Activated naive CD4-positive, alpha-beta T cell treated with anti-CD3 and anti-CD28 coated beads for 36 hours (primary cell): ENCODE results near the gene MINDY4B. TPM values are rescaled to one million over a fixed set of nuclear protein-coding genes. Genes with fewer than 3 reads are reported as not detected.

Experiments
- CTCF ChIA-PET: fragments of 350-600 bp; sonication (Branson Sonifier 250); formaldehyde crosslinking; loops from one replicate; lab custom pipeline; 2021; ENCODE audit warnings: antibody characterized with exemption; lab: Charles Lee
- DNase-seq: peaks from one replicate; pipeline ENCODE4 v3.0.0-alpha.2; 2020
- H3K27ac Mint-ChIP-seq: one replicate; pipeline ENCODE4 v1.8.0; 2021; ENCODE audit warnings: mild to moderate bottlenecking, mixed read lengths
- H3K27me3 Mint-ChIP-seq: one replicate; pipeline ENCODE4 v1.8.0; 2021; ENCODE audit warnings: low read depth, mixed read lengths
- H3K36me3 Mint-ChIP-seq: one replicate; pipeline ENCODE4 v1.8.0; 2021; ENCODE audit warnings: low read depth, mixed read lengths
- H3K4me1 Mint-ChIP-seq: one replicate; pipeline ENCODE4 v1.8.0; 2021; ENCODE audit warnings: low read depth, mixed read lengths
- H3K4me3 Mint-ChIP-seq: one replicate; pipeline ENCODE4 v1.8.0; 2021; ENCODE audit warnings: mild to moderate bottlenecking, moderate library complexity, mixed read lengths
- H3K9me3 Mint-ChIP-seq: one replicate; pipeline ENCODE4 v1.8.0; 2021; ENCODE audit warnings: mixed read lengths
- intact Hi-C: fragments of 100-400 bp; cut with micrococcal nuclease; formaldehyde crosslinking; loops from one replicate; pipeline ENCODE4 v1.15.1; 2023
- total RNA-seq, 2 experiments: library from RNA; stranded (reverse); gene quantifications; one replicate each; pipeline ENCODE4 v1.2.3, GENCODE V29; 2021

Gene MINDY4B
- total RNA-seq, 2 experiments from 2014 or later = not detected

DNA sequence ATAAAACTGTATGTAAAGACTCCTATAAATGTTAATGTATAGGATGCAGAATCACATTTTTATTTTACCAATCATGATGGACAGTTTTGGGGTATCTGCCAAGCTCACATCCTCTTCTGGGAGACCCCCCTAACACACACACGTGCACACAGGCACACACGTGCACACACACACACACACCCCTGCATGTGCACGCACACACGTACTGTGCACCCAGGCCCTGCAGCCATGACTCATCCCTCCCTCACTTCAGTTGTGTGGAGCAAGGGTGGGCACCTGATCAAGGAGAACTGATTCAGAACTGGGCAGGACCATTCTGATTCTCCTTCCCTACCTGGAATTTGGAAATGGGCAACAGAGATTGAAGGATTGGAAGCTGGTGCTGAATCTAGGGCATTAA is 16.0 kb upstream of the MINDY4B start:
- H3K36me3 Mint-ChIP-seq = no peaks in the 10 kb centered on the region
- intact Hi-C loops = no loop called here
- no peak overlapping the region for H3K27ac Mint-ChIP-seq
- no peak for DNase-seq
- H3K4me1 Mint-ChIP-seq = peaks cover 4% of the 10 kb centered on the region
- H3K9me3 Mint-ChIP-seq = no peaks in the 10 kb centered on the region
- H3K27me3 Mint-ChIP-seq = peaks cover 5% of the 10 kb centered on the region
- H3K4me3 Mint-ChIP-seq = no peak overlapping the region
- CTCF ChIA-PET = no interaction called here

DNA sequence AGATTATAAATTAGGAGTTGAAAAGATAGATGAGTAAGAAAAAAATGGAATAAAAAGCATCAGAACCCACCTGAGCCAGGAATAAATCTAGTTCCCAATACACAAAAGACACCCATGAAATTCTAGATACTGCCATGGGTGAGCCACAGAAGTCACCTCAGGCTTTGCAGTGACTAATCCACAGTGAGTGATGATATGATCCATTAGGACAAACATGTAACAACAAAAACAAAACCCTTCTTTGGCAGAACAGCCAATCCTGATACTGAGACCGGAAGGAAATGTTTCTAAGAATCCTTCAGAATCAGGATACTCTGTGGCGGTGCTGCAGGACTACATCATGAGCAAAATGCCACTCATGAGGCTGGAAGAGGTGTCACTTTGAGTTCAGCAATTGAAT is 15.0 kb upstream of the MINDY4B start:
- H3K4me3 Mint-ChIP-seq = no peak overlapping the region
- no peak overlapping the region for H3K27ac Mint-ChIP-seq
- no peaks in the 10 kb centered on the region for H3K9me3 Mint-ChIP-seq
- H3K27me3 Mint-ChIP-seq = peaks cover 4% of the 10 kb centered on the region
- intact Hi-C loops = no loop called here
- no peak for DNase-seq
- H3K36me3 Mint-ChIP-seq = no peaks in the 10 kb centered on the region
- CTCF ChIA-PET = no interaction called here
- no peaks in the 10 kb centered on the region for H3K4me1 Mint-ChIP-seq

DNA sequence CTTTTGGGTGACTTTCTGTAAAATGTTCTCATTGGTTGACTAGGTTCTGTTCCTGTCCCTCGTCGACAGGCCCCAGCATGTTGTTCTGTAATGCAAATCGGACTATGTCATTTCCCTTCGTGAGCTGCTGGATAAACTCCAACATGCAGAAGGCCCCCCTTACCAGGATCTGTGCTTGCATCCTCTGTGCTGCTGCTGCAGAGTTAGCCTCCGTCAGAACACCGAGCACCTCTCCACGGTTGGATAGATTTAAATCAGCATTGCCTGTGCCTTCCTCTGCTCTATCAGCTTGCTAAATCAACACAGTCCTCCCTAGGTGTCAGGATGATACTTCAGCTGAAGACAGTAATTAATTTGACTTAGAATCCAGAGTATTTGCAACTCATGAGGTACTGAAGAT is 12.7 kb upstream of the MINDY4B start:
- CTCF ChIA-PET = interaction anchor here (1.2 kb wide), 1 partner anchor 196 kb away, joined by 3 read pairs; no protein-coding TSS in a partner anchor

DNA sequence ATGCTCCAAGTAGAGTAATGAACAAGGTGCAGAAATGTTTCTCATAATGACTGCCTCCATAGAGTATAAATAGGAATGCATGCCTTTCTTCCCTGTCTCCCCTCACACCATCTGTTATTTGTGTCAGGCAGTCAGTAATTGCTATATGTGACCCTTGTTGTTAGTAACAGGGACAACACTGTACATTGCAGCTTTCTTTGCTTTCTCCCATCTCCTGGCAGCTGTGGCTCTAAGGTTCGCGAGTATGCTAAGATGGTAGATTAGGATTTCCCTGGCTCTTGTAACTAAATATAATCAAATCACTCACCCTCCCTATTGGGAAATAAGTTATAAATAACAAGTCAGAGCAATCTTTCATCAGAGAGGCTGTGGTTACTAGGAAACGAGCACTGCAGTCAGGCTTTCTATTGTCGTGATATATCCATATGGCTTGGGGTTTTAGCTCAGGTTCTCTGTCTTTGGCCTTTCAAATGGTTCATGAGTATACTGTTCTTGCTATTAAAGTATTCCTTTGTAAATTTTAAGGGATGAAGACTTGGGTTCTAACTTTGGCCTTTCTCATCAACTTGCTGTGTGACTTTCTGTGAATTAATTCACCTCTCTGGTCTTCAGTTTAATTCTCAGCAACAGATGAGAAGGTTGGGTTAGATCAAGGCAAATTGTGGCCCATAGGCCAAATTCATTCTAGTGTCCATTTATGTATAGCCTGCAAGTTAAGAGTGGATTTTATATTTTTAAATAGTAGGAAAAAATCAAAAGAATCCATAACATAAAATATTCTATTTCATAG is 8.1 kb upstream of the MINDY4B start:
- CTCF ChIA-PET = no interaction called here
- intact Hi-C loops = no loop called here
- Mint-ChIP-seq H3K27ac (no peak overlapping the region), H3K9me3 (no peaks in the 10 kb centered on the region), H3K4me1 (no peaks in the 10 kb centered on the region), H3K27me3 (peaks cover 11% of the 10 kb centered on the region), H3K4me3 (no peak overlapping the region), H3K36me3 (no peaks in the 10 kb centered on the region)
- no peak for DNase-seq

More for the DNA sequence above, 12.7 kb upstream of the MINDY4B start:
- Mint-ChIP-seq H3K4me1 (no peaks in the 10 kb centered on the region), H3K27me3 (peaks cover 4% of the 10 kb centered on the region), H3K36me3 (no peaks in the 10 kb centered on the region), H3K4me3 (no peak overlapping the region), H3K27ac (no peak overlapping the region), H3K9me3 (no peaks in the 10 kb centered on the region)
- no peak for DNase-seq
- intact Hi-C loops = no loop called here

- no peak overlapping the region for H3K27ac Mint-ChIP-seq
- H3K36me3 Mint-ChIP-seq = no peaks in the 10 kb centered on the region
- CTCF ChIA-PET = interaction anchor here (1.2 kb wide), 1 partner anchor 11 kb away, joined by 3 read pairs; no protein-coding TSS in a partner anchor
- intact Hi-C loops = no loop called here
- peaks cover 17% of the 10 kb centered on the region for H3K27me3 Mint-ChIP-seq
- no peaks in the 10 kb centered on the region for H3K4me1 Mint-ChIP-seq
- no peaks in the 10 kb centered on the region for H3K9me3 Mint-ChIP-seq
- H3K4me3 Mint-ChIP-seq = no peak overlapping the region
- no peak for DNase-seq
Observed at GRCh38 chr3:150912501-150912900, 7.3 kb upstream of the MINDY4B start.

DNA sequence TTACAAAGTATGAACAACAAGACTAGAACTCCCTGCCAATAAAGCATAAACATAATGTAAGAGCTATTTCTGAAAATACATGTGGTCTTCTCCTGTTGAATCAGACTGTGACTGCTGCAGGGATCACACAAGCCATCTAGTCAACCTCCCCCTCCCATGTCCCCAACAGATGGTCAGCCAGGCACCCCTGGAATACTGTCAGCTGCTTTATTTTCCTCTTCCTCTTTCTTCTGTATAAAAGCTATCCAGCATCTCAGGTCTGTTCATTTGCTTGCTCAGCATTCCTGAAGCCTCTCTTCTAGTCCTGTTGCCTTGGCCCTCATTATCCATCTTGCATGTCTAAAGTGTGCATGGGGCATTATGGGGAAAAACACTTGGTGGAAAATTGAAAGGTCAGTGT is 6.5 kb upstream of the MINDY4B start:
- no peaks in the 10 kb centered on the region for H3K36me3 Mint-ChIP-seq
- H3K4me1 Mint-ChIP-seq = no peaks in the 10 kb centered on the region
- CTCF ChIA-PET = interaction anchor here (1.2 kb wide), 1 partner anchor 11 kb away, joined by 3 read pairs; no protein-coding TSS in a partner anchor
- H3K27me3 Mint-ChIP-seq = peaks cover 20% of the 10 kb centered on the region
- H3K27ac Mint-ChIP-seq = no peak overlapping the region
- H3K9me3 Mint-ChIP-seq = no peaks in the 10 kb centered on the region
- intact Hi-C loops = no loop called here
- H3K4me3 Mint-ChIP-seq = no peak overlapping the region
- no peak for DNase-seq

DNA sequence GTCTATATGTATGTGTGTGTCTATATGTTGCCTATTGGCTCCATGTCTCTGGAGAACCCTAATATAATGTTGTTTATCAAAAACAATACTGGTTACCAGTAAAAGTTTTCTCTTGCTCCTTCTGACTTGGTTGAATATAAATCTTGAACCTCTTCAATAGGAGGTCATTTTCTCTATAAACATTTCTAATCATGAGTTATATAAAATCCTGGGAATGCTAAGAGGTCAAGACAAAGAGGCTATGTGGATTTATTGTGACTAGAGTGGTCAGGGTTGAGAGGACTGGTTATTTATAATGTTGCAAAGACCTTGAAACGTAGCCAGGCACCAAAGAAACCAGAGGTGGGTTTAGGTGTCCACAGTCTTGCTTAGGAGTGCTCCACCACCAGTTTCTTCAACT is 1.2 kb upstream of the MINDY4B start:
- Mint-ChIP-seq H3K4me1 (no peaks in the 10 kb centered on the region), H3K4me3 (no peak overlapping the region), H3K36me3 (no peaks in the 10 kb centered on the region), H3K27ac (no peak overlapping the region), H3K9me3 (no peaks in the 10 kb centered on the region), H3K27me3 (peaks cover 24% of the 10 kb centered on the region)
- intact Hi-C loops = no loop called here
- CTCF ChIA-PET = no interaction called here
- no peak for DNase-seq

DNA sequence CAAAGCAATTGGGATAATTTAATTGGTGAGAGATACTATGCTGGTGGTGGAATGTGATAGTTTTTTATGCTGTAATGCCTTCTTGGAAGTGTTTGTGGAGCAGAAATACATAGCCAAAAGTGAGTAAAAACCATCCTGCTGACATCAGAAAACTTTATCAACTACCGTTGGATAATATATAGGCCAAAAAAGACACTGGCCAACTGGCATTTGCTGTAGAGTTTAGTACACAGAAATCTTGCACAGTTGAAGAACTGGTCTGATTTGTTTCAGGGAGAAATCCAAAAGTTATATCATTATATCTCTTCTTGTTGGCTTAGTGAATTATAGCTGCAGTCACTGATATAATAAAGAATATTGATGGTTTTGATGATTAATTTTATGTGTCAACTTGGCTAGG is 507 bp upstream of the MINDY4B start:
- Mint-ChIP-seq H3K36me3 (no peaks in the 10 kb centered on the region), H3K27me3 (peaks cover 20% of the 10 kb centered on the region), H3K9me3 (no peaks in the 10 kb centered on the region), H3K4me3 (no peak overlapping the region), H3K4me1 (no peaks in the 10 kb centered on the region), H3K27ac (no peak overlapping the region)
- intact Hi-C loops = no loop called here
- CTCF ChIA-PET = no interaction called here
- no peak for DNase-seq

DNA sequence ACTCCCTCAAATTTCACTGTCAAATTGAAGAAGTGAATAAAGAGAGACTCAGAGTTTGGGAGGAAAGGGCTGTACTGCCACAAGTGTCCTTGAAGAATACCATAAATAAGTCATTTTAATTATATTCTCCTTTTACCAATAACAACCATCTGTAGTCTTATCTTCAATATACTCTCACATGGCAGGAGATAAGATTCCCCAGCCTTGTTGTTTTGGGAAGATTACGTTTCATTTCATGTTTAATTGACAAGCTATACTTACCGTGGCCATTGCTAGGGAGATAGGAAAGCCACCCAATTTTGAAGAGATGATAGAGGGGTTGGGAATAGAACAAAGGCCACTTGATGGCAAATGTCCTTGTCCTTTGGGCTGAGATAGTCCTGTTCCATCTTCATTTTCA is 2.3 kb downstream of the MINDY4B start:
- peaks cover 13% of the 10 kb centered on the region for H3K27me3 Mint-ChIP-seq
- H3K27ac Mint-ChIP-seq = no peak overlapping the region
- H3K9me3 Mint-ChIP-seq = no peaks in the 10 kb centered on the region

GRCh38 chr3:150901793-150902192 is 3.4 kb downstream of the MINDY4B start:
- peaks cover 6% of the 10 kb centered on the region for H3K27me3 Mint-ChIP-seq
- DNase-seq = no peak
- H3K4me1 Mint-ChIP-seq = no peaks in the 10 kb centered on the region
- no peak overlapping the region for H3K27ac Mint-ChIP-seq
- CTCF ChIA-PET = interaction anchor here (1.8 kb wide), 1 partner anchor 10 kb away, joined by 3 read pairs; no protein-coding TSS in a partner anchor
- no peaks in the 10 kb centered on the region for H3K9me3 Mint-ChIP-seq
- no peak overlapping the region for H3K4me3 Mint-ChIP-seq
- H3K36me3 Mint-ChIP-seq = no peaks in the 10 kb centered on the region
- intact Hi-C loops = loop anchor here (1.0 kb wide), 1 partner anchor 114 kb away; no protein-coding TSS in a partner anchor

More for the DNA sequence above, 2.3 kb downstream of the MINDY4B start:
- no peak overlapping the region for H3K4me3 Mint-ChIP-seq
- intact Hi-C loops = no loop called here
- no peaks in the 10 kb centered on the region for H3K36me3 Mint-ChIP-seq
- no peak for DNase-seq
- H3K4me1 Mint-ChIP-seq = no peaks in the 10 kb centered on the region
- CTCF ChIA-PET = no interaction called here

DNA sequence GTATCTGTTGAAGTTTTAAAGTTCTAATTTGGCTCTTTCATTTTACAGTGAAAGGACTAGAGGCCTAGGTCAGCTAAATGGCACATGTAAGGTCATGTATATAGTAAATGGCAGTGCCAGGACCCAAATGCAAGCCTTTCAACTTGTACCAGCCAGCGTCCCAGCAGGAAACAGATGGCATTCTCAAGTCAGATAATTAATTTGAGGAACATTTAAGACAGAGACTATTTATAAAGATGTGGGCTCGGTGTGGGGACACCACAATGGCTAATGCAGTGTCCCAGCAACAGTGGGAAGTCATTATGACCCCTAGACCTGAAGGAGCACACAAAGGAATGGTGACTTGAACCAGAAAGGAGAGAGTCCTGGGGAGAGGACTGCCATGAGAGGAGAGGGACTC is 6.1 kb downstream of the MINDY4B start:
- DNase-seq = no peak
- Mint-ChIP-seq H3K4me3 (no peak overlapping the region), H3K36me3 (no peaks in the 10 kb centered on the region), H3K27me3 (peaks cover 2% of the 10 kb centered on the region), H3K27ac (no peak overlapping the region), H3K4me1 (no peaks in the 10 kb centered on the region), H3K9me3 (no peaks in the 10 kb centered on the region)
- intact Hi-C loops = no loop called here
- CTCF ChIA-PET = no interaction called here

GRCh38 chr3:150898046-150898754 is 7.0 kb downstream of the MINDY4B start:
- Mint-ChIP-seq H3K27ac (no peak overlapping the region), H3K9me3 (no peaks in the 10 kb centered on the region), H3K27me3 (peaks cover 2% of the 10 kb centered on the region), H3K4me3 (no peak overlapping the region), H3K36me3 (no peaks in the 10 kb centered on the region), H3K4me1 (no peaks in the 10 kb centered on the region)
- CTCF ChIA-PET = no interaction called here
- DNase-seq = no peak
- intact Hi-C loops = no loop called here
